ENCODE results near the gene TENM3. TPM values are rescaled to one million over a fixed set of nuclear protein-coding genes. Genes with fewer than 3 reads are reported as not detected.

TENM3 gene
- total RNA-seq, 1 donor from 2014 or later = 38.1 TPM

DNA sequence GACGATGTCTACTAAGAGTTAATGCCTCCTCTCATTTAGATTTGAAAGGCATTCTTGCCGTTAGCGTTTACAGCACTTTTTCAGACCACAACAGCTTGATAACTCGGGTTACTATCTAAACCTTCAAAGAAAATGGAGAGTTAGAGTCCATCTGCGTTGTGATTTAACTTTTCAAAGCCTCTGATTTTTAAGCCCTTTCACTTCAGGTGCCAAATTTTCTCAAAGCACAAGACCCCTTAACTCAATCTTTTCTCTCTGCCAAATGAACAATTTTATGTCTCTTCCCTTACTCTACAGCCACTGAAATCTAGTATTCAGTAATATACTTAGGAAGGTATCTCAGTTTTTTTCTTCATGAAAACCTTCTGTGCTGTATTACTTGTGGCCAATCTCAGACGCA, 310.5 kb downstream of the TENM3 start:
- DNase-seq (ENCODE audit: low spot score) = no peak

DNA sequence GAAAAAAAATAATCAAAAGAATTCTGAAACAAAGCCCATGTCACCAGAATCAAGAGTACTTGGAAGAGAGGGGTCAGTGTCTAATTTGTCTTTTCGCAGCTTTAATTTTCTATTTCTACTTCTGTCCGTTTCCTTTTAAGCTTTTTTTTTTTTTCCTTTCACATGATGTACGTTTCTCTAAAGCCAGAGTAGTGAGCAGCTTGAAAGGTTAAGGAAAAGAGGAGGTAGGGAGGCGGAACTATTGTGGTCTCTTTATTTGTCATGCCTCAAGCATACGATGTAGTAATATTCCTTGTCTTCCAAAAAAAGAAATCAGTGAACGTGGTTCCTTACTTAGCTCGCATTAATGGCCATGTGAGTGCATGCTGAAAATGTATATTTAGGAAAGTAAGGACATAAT, 311.5 kb downstream of the TENM3 start:
- no peak for DNase-seq (ENCODE audit: low spot score)

DNA sequence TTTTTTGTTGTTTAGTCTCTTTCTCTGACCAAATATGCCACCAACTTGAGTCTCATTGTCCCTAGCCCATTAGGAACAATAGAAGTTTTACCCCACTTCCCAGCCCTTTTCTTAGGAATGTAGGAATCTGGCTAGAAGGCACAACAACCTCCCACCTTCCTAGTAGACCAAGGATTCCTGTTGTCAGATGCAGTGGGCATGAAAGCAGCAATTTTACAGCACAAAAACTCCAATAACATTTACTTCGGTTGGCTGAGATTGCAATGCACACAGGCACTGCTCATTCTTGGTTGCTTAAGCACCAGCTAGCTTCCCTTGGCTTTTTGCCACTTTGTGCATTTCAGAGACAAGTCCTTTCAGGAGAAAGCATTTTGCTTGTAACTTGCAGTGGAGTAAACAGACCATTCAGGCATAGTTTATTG, 312.8 kb downstream of the TENM3 start:
- DNase-seq (ENCODE audit: low spot score) = no peak

DNA sequence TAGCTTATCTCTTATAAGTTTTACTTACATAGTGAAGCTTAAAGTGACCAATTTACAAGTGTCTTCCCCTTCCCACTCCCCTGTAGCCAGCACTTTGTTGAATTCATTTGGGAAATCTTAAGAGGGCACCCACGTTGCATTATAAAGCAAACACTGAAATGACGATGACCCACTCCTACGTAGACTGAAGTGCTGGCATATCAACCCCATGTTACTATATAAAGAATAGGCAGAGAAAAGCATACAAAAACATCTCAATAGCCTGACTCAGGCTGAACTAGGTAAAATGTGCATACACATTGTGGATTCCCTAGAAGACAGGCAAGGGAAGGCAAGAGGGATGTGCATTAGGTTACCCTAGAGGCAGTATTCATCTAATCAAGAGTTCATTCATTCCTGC, 313.4 kb downstream of the TENM3 start:
- DNase-seq (ENCODE audit: low spot score) = no peak

DNA sequence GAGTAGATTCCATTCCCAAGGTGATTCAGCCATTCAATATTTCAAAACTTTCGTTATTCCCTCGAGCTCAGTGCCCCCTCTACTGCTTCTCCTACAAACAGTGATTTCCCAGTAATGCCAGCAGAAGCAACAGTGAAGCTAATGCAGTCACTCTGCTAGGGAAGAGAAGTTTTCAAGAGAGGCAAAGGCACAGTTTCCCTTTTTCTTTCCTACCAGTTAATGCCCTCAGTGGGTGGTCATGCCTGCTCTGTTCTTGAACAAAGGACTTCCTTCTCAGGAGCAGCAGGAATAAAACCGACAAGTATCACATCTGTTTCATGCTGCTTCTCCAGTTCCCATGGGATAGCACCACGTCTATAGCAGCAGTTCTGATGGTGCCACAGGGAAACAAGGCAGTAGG, 317.2 kb downstream of the TENM3 start:
- no peak for DNase-seq (ENCODE audit: low spot score)

DNA sequence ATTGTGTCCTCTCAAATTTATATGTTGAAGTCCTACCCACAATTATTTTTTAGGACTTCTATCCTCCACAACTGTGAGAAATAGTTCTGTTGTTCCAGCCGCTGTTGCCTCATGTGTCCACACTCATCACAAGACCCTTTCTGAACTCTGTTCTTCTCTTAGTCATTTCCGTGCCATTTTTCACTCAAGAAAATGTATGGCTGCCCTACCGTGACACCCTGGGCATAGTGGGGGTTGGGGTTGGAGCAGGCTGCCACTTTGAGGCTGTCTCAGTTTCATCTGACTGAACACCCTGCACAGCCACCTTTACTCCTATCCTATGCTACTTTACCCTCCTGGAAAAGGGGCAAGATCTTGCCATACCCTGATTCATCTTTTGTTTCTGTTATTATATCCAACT, 319.1 kb downstream of the TENM3 start:
- no peak for DNase-seq (ENCODE audit: low spot score)

DNA sequence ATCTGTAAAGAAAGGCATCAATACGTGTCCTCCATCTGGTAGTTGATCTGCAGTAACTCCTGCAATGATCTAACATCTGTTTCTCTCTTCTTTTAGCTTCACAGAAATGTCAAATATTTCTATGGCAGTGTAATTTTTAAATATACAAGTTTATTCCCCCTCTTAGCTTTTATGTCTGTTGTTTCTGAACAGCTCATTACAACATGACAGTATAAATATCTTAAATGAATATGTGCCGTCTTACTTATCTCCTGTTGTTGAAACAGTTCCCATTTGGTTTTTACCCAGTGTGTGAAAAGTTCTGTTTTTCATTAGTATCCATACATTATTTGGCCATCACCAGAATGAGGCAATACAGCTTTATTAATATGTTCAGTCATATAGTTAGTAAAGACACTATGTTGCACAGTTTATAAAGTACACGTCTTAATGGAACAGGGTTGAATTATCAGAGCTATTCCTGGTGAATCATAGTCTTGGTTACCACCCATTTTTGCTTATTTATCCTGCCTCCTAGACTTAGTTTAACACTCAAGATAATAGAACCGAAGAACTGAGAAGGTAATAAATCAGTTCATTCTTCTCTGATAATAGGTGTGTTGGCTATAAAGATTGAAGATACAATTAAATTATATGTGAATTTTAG, 321.6 kb downstream of the TENM3 start:
- DNase-seq (ENCODE audit: low spot score) = no peak

DNA sequence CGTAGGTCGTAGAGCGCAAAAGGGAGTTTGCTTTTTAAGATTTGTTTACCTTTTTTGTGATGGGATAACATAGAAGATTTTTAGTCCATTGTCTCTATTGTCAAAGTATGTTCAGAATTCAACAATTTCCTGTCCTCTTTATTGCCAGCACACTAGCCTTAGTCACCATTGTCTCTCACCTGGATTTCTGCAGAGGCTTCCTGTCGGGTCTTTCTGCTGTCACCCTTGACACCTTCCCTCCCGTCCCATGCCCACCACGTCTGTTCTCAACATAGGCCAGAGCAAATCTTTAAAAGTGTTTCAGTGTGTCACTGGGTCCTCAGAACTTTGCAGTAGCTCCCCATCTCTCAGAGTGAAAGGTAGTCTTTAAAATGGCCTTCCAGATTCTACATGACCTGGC, 323.9 kb downstream of the TENM3 start:
- DNase-seq (ENCODE audit: low spot score) = no peak

DNA sequence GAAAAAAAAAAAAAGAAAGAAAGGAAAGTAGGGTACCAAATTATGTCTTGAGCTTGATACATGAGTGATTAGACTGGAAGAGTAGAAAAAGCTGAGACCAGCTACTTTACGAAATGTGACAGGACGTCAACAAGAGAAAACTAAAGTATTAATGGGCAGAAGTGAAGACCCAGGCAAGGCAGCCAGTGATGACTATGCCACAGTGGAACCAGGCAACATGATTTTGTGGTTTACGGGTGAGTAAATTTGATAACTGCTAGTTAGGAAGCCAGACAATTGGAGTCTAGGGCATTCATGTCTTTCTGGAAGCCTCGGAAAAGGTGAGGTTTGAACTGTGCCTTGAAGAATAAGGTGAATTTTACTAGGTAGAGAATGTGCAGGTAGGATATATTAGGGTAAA, 326.4 kb downstream of the TENM3 start:
- DNase-seq (ENCODE audit: low spot score) = no peak

DNA sequence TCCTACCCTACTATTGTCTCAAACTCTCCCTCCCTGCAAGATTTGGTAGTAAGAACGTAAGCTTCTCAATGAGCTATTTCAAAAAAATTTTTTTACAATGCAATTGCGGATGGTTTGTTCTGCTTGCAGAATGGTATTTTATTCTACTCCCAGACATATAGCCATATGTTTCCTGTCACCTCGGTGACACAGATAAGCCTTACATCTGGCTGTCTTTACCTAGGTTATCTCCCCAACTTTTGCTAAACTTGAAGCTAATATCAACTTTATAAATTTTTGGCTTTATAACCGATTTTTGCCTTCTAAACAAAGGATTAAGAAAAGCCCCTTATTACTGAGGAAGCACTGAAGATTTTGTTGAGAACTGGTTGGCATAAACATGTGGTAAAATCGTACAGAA, 331.5 kb downstream of the TENM3 start:
- no peak for DNase-seq (ENCODE audit: low spot score)

DNA sequence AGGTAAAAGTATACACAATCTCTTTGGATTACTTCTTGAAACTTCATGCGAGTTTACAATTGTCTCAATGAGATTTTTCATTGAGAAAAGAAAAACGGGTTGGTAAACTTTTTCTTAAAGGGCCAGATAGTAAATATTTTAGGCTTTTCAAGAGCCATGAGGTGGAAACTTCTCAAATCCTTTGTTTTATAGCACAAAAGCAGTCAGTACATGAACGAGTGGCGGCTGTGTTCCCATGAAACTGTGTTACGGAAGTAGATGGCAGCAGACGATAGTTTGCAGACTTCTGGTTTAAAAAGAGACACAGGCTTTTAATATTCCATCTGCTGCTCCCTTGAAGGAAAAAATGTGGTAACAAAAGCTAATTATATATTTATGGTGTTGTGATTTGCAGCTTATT, 332.0 kb downstream of the TENM3 start:
- DNase-seq (ENCODE audit: low spot score) = no peak

DNA sequence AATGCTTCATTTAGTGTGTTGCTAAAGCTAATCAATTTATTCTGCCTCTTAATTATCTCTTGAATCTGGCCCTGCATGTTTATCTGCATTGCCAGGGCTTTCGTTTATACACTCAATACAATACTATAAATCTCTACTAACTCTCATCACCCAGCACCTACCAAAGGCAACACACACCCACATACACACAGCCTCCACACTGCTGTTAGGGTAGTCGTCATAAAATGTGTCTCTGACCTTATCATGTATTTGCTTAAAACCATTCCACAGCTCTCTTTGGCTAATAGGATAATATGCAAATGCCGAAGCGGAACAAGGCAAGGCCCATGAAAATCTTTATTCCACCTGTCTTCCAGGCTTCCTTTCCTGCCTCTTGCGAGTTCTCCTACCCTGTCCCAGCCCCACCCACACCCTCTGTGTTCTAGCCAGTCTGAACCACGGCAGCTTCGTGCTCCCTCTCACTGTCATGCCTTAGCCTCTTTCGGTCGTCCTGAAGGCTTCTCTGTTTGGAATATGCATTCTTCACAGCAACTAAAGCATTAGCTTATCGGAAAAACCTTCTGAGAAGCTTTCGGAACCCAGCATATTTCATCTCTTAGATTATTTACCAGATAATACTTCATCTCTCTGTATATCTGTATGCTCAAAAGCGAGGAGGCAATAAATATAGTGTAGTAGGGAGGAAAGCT, 333.5 kb downstream of the TENM3 start:
- DNase-seq (ENCODE audit: low spot score) = no peak

DNA sequence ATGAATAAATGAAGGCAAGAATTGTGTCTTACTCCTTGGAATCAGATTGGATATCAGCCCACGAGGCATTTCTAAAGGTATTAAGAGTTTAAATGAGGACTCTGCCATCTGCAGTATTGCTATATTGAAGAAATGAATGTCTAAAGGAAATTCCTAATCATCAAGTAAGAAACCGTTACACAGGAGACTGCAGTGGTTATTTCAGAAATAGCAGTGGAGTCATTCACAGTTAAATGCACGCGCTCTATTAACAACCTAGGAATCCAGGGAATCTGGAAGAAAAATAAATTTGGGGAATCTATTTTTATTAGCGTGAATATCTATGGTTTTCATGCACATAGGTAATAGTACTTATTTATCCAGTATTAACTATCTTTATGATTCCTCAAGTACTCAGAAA, 334.2 kb downstream of the TENM3 start:
- DNase-seq (ENCODE audit: low spot score) = no peak

DNA sequence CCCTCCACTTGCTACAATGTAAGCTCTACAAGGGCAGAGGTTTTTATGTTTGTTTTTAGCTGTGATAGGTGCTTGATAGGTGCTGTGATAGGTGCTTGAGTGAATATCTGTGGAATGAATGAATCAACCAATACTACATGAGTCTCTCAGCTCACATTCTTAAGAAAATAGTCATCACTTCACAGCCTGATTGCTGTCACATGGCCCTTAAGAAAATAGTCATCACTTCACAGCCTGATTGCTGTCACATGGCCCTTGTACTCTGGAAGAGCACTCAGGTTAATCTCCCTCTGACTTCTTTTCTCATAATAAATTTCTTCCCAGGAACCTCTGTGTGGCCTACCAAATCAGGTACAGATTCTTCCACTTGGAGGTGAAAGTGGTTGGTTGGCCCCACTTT, 335.2 kb downstream of the TENM3 start:
- DNase-seq (ENCODE audit: low spot score) = no peak

DNA sequence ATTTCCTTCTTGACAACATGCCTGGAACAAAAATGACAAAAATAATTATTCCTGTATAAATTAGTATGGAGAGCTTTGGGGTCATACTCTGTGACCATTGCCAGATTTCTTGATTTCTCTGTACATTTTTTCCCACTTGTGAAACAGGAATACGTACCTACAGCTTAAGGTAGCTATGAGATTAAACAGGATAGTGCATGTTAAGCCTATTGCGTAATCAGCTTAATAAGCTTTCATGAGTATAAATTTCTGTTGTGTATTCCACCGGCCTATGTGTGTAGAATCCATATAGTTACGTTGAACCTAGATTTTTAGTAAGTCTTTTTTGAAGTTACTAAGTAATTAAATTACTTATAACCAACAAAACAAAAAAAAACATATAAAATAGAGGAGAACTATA, 339.0 kb downstream of the TENM3 start:
- no peak for DNase-seq (ENCODE audit: low spot score)

DNA sequence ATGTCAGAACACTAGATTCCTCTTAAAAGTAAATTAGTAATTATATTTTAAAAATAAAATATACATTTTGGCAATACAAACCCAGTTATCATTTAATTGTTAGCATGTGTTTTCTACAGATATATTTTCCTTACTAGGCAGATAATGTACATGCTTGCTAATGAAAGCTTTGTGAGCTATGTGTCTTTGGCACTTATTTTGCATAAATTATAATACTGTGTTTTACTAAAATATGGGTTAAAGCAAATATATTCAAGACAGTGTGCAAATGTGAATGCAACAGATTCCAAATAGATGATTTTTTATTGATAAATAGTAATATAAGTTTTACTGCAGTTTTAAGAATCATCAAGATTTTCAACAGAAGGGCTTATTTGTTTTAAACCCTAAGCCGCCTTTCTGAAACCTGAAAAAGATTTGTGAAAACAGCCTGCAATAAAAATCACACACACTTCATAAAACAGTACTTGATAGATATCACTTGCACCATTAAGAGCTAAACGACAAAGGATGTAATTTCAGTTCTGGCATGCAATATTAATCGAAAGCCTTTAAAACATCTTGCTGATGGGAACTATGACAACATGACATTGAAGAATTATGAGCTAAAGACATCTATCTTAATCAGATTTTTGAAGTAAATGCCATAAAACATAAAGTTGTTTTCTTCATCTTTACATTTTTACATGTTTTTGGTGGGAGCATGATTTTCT, 340.7 kb downstream of the TENM3 start:
- DNase-seq (ENCODE audit: low spot score) = no peak

DNA sequence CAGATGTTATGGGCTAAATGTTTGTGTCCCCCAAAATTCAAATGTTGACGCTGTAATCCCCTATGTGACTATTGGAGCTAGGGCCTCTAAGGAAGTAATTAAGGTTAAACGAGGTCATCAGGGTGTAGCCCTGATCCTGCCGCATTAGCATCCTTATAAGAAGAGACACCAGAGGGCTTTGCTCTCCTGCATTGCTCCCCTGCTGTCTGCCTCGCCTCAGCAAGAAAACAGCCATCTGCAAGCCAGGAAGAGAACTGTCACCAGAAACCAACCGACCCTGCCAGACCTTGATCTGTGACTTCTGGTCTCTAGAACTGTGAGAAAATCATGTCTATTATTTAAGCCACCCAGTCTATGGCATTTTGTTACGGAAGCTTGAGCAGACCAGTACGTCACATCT, 342.1 kb downstream of the TENM3 start:
- DNase-seq (ENCODE audit: low spot score) = no peak

DNA sequence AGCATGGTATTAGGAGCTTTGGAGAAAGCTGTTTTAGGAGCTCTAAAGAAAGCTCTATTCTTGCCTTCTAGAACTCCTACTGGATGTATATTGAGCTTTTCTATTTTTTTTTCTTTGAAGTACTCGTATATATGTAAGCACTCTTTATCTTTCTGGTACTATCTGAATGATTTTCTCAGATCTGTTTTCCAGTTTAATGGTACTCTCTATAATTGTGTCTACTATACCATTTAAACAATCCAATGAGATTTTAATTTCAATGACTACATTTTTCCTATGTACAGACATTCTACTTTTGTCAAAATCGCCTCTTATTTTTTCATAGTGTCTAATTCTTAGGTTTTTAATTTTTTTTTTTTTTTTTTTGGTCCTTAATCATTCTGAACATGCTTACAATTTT, 345.9 kb downstream of the TENM3 start:
- DNase-seq (ENCODE audit: low spot score) = no peak

DNA sequence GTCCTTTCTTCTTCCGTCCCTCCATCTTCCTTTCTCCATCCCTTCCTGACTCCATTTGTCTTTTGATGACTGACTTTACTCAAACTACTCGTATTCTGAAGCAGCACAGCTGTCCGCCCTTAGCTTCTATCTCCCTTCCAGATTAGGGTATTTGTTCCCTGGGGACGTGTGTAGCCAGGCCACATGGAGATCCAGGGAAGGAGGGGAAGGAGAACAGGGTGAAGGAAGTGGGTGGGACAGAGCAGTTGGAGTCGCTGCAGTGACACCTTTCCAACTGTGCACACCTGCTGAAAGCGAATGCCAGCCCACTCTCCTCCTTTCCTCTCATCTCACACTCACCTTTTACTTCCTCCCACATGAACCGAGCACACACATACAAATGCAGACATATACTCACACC, 350.2 kb downstream of the TENM3 start:
- no peak for DNase-seq (ENCODE audit: low spot score)

DNA sequence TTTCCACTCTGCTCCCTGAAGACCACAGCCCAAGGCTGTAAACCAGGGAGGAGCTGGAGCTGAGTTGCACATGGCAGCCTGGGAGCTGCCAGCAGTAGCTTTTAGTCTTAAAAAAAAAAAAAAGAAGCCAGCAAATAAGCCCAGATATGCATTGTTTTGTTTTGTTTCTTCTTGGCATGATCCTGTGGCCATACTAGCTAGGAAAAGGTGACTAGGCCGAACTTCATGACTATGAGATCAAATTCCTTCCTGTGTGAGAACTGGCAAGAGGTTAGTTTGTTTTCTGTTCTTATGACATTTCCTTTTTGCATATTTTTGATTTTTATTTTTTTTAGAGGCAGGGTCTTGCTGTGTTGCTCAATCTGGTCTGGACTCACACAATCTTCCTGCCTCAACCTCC, 350.7 kb downstream of the TENM3 start:
- no peak for DNase-seq (ENCODE audit: low spot score)

DNA sequence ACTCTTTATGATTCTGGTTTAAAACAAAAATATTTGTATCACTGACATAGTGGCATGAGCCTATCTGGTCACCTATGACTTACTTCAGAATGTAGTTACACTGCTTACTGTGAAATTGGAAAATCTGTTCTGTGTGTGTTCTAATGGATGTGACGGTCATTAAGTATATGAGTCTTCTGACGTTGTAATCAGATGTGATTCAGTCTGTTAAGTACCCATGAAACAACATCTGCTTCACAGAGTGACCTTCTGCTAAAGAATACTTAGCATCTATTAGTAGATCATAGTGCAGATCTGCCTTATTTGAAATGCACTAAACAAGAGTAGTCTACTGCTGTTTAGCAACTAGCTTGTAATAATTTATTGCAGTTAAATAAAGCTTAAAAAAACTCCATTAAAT, 356.9 kb downstream of the TENM3 start:
- no peak for DNase-seq (ENCODE audit: low spot score)

DNA sequence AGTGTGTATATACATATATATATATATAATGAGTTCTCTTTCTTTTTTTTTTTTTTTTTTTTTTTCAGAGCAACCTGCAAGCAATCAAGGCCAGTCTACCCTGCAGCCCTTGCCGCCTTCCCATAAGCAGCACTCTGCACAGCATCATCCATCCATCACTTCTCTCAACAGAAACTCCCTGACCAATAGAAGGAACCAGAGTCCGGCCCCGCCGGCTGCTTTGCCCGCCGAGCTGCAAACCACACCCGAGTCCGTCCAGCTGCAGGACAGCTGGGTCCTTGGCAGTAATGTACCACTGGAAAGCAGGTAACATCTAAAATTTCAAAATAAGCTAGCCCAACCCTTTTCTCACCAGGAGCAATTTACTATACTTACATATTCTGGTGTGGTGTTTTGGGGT, 357.7 kb downstream of the TENM3 start:
- DNase-seq (ENCODE audit: low spot score) = no peak

DNA sequence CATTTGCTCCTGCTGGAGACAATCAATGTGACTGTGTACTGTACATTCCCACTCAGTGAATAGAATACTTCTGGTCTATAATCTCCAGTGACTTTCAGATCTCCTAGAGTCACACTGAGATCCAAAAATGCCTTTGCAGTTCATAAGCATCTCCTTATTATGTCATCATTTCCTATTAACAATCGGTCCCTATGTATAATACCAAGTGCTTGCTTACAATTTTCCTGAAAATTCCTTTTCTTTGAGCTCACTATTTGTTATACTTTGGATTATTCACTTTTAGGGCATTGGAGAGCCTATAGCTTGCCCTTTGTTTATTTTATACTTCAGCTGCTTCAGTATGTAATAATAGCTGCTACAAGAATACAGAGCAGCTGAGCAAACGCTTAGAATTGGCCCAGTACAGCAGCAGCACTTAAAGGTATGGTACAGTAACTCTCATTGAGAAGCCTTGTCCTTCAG, 361.0 kb downstream of the TENM3 start:
- no peak for DNase-seq (ENCODE audit: low spot score)

Measured in mesenteric fat pad (tissue), 1 donor.